Stimulated activated naive B cell treated with anti-CD40 and anti-IgM and Interleukin-4, amounts not matched to agents 10 μg/mL and 1 μg/mL and 100 μg/mL, for 72 hours (primary cell): ENCODE measurements around the gene PTPRK.
A peak's percentile ranks its signal among the peaks of the same experiment; 100 is the strongest.

Experiments used
- ATAC-seq, 2 donors: fragments of 150-1000 bp; cut with Tn5 transposase; replicated peaks; 2 replicates each; pipeline ENCODE4 v1.10.0; 2021; ENCODE audit warnings: moderate library complexity in 1 of 2
- DNase-seq: peaks from one replicate; pipeline ENCODE4 v3.0.0; 2021
- H3K27ac Mint-ChIP-seq: one replicate; pipeline ENCODE4 v1.8.0; 2022; ENCODE audit warnings: mild to moderate bottlenecking, mixed read lengths
- H3K27me3 Mint-ChIP-seq, 2 donors: one replicate each; pipeline ENCODE4 v1.8.0; 2022; ENCODE audit warnings: mixed read lengths in 2 of 2
- H3K36me3 Mint-ChIP-seq, 2 donors: one replicate each; pipeline ENCODE4 v1.8.0; 2022; ENCODE audit warnings: mixed read lengths in 2 of 2, mild to moderate bottlenecking in 1 of 2
- H3K4me1 Mint-ChIP-seq, 2 donors: one replicate each; pipeline ENCODE4 v1.8.0; 2022; ENCODE audit warnings: mixed read lengths in 2 of 2, mild to moderate bottlenecking in 1 of 2
- H3K4me3 Mint-ChIP-seq, 2 donors: one replicate each; pipeline ENCODE4 v1.8.0; 2022; ENCODE audit warnings: mild to moderate bottlenecking in 2 of 2, mixed read lengths in 2 of 2, moderate library complexity in 1 of 2
- H3K9me3 Mint-ChIP-seq, 2 donors: one replicate each; pipeline ENCODE4 v1.8.0; 2022; ENCODE audit warnings: mixed read lengths in 2 of 2, mild to moderate bottlenecking in 1 of 2

Gene PTPRK

GRCh38 chr6:128357392-128358130 lies 162.8 kb downstream of the PTPRK start:
- Mint-ChIP-seq H3K27ac (no peak overlapping the region), H3K27me3 (peaks cover 0 to 3% of the 10 kb centered on the region in 2 donors), H3K9me3 (no peaks in the 10 kb centered on the region), H3K36me3 (no peaks in the 10 kb centered on the region), H3K4me3 (no peak overlapping the region), H3K4me1 (no peaks in the 10 kb centered on the region)
- DNase-seq (no peak), ATAC-seq (no peak)

GRCh38 chr6:128352366-128352765 lies 168.0 kb downstream of the PTPRK start:
- peaks cover 0 to 4% of the 10 kb centered on the region in 2 donors for H3K27me3 Mint-ChIP-seq
- no peaks in the 10 kb centered on the region for H3K4me1 Mint-ChIP-seq
- DNase-seq, result no peak
- H3K27ac Mint-ChIP-seq, result no peak overlapping the region
- no peak for ATAC-seq
- H3K36me3 Mint-ChIP-seq, result no peaks in the 10 kb centered on the region
- no peak overlapping the region for H3K4me3 Mint-ChIP-seq
- H3K9me3 Mint-ChIP-seq, result no peaks in the 10 kb centered on the region

- ATAC-seq (no peak), DNase-seq (no peak)
- Mint-ChIP-seq H3K4me3 (no peak overlapping the region), H3K4me1 (no peaks in the 10 kb centered on the region), H3K27ac (no peak overlapping the region), H3K36me3 (no peaks in the 10 kb centered on the region), H3K9me3 (no peaks in the 10 kb centered on the region), H3K27me3 (peaks cover 0 to 4% of the 10 kb centered on the region in 2 donors)
Observed at GRCh38 chr6:128351255-128351514, 169.2 kb downstream of the PTPRK start.

DNA sequence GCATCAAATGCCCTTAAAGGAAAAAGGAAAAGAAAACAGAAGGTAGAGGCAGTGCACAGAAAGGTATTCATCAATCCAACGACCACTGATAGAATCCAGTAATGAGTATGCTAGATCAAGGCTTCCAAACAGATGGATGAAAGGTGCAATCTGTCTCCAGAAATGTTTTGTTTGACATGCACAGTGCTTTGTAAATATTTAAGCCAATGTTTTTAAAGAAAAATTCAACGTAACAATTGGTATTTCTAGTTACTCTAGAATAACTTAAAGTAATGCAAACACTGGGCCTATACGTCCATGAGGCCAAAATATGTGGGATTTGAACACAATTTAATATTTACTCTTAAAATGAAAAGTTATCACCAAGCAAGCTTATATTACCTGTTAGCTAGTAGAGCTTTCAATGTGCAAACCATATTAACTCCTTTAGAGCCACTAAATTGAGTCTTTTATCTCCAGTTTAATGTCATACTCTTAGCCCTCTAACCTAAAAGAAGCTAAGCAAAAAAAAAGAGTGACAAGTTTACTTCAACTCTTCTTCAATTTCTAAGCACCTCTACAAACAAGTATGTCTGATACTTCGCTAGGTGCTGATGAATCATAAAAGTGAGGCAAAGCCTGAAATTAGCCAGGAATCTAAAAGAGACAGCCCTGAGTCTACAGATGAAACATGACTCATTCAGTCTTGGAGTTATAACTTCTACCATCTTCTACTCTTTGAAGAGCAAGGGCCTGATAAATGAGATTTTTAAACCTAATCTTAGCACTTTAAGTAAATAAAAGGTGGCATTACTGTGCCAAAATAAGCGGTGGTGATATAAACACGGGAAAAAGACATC lies 169.8 kb downstream of the PTPRK start:
- Mint-ChIP-seq H3K36me3 (no peaks in the 10 kb centered on the region), H3K4me3 (no peak overlapping the region), H3K27ac (no peak overlapping the region), H3K4me1 (no peaks in the 10 kb centered on the region), H3K9me3 (no peaks in the 10 kb centered on the region), H3K27me3 (peaks cover 0 to 4% of the 10 kb centered on the region in 2 donors)
- no peak for DNase-seq
- ATAC-seq, result no peak

DNA sequence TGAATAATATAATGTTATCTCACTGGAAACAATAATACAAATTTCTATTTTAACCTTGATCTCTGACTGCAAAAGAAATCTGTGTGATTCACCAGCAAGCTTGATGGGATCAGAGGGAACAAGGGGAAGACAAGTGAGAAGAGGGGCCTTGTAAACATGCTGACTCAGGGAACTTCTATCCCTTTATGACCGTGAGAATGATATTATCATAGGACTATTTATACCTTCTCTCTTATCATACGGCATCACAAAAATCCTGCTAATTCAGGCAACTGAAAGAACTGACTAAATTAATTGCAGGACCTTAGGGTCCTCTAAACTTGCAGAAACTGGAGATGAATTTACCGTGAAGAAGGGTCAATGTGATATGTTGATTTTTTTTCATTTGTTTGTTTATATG lies 173.3 kb downstream of the PTPRK start:
- no peaks in the 10 kb centered on the region for H3K36me3 Mint-ChIP-seq
- H3K4me3 Mint-ChIP-seq, result no peak overlapping the region
- H3K27me3 Mint-ChIP-seq, result peaks cover 10% of the 10 kb centered on the region in 2 donors
- no peaks in the 10 kb centered on the region for H3K9me3 Mint-ChIP-seq
- H3K27ac Mint-ChIP-seq, result no peak overlapping the region
- ATAC-seq, result no peak
- no peak for DNase-seq
- no peaks in the 10 kb centered on the region for H3K4me1 Mint-ChIP-seq

DNA sequence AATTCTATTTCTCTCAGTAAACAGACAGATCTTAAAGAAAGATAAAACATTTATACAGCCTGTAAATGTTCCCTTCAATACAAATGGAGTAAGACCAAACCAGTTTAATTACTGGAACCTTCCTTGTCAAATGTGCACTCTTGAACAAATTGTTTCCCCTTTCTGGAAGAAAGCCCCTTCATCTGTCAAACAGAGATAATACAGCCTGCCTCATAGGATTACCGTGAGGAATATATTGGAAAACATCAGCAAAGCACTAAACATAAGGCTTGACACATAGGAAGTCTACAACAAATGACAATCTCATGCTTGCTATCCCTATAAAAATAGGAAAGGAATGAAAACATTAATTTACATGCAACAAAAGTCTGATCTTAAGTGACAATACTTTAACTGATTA lies 173.8 kb downstream of the PTPRK start:
- Mint-ChIP-seq H3K27ac (no peak overlapping the region), H3K27me3 (peaks cover 10% of the 10 kb centered on the region in 2 donors), H3K4me1 (no peaks in the 10 kb centered on the region), H3K9me3 (no peaks in the 10 kb centered on the region), H3K4me3 (no peak overlapping the region), H3K36me3 (no peaks in the 10 kb centered on the region)
- DNase-seq (no peak), ATAC-seq (no peak)

DNA sequence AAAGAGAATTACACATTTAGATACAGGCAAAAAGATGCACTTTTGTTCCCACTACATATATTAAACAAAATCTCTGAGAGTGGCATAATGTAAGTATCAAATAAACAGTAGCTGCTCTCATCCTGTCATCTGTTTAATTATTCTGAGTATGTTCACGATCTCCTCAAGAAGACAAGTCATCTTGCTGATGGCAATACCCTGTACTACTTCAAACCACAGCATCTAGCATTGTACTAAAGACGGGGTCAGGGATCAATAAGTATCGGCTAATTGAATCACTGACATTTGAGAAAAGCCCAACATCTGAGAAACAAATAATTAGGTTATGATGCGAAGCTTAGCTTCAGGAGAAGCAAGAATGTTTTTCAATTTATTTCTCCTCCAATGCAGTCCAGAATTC lies 175.1 kb downstream of the PTPRK start:
- Mint-ChIP-seq H3K4me1 (no peaks in the 10 kb centered on the region), H3K27ac (no peak overlapping the region), H3K4me3 (no peak overlapping the region), H3K36me3 (no peaks in the 10 kb centered on the region), H3K27me3 (peaks cover 10% of the 10 kb centered on the region in 2 donors), H3K9me3 (no peaks in the 10 kb centered on the region)
- no peak for ATAC-seq
- no peak for DNase-seq

DNA sequence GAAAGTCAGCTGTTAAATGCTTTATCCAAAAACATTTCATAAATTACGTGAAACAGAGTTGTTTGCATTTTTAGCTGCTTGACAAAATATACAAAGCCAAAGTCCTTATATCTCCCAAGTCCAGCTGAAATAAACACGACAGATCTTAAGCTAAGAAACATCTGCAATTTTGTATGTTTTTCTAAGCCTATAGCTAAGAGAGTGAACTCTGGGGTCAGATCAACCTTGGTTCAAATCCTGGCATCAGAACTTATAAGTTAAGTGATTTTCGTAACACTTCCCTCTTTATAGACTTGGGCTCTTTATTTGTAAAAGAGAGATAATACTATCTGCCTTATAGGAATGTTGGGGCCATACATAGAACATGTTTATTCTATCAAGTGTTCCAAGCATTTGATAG lies 176.7 kb downstream of the PTPRK start:
- H3K4me3 Mint-ChIP-seq, result no peak overlapping the region
- no peaks in the 10 kb centered on the region for H3K36me3 Mint-ChIP-seq
- ATAC-seq (no peak), DNase-seq (no peak)
- no peak overlapping the region for H3K27ac Mint-ChIP-seq
- H3K27me3 Mint-ChIP-seq, result peaks cover 7 to 10% of the 10 kb centered on the region in 2 donors
- no peaks in the 10 kb centered on the region for H3K4me1 Mint-ChIP-seq
- no peaks in the 10 kb centered on the region for H3K9me3 Mint-ChIP-seq

- Mint-ChIP-seq H3K36me3 (no peaks in the 10 kb centered on the region), H3K27me3 (peaks cover 7 to 10% of the 10 kb centered on the region in 2 donors), H3K4me3 (no peak overlapping the region), H3K9me3 (no peaks in the 10 kb centered on the region), H3K27ac (no peak overlapping the region), H3K4me1 (no peaks in the 10 kb centered on the region)
- DNase-seq (no peak), ATAC-seq (no peak)
Observed at GRCh38 chr6:128339635-128340450, 180.6 kb downstream of the PTPRK start.

DNA sequence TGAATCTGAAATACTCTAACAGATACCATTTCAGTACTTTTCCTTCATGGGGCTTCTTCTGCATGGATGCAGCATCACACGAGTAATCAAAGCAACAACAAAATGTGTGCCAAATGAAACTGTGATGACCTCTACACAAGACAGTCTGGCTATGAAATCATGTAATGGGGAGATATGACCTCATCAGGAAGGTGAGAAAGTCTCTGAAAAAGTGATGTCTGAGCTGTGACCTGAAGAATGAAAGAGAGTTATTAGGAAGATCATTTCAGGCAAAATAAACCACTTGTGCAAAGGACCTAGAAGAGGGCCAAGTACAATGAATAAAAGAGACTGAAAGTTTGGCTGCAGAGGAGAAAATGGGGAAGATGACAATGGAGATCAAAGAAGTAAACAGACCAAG lies 182.8 kb downstream of the PTPRK start:
- ATAC-seq (no peak), DNase-seq (no peak)
- H3K27me3 Mint-ChIP-seq, result no peaks in the 10 kb centered on the region
- no peak overlapping the region for H3K27ac Mint-ChIP-seq
- H3K9me3 Mint-ChIP-seq, result no peaks in the 10 kb centered on the region
- H3K4me1 Mint-ChIP-seq, result no peaks in the 10 kb centered on the region
- H3K4me3 Mint-ChIP-seq, result no peak overlapping the region
- H3K36me3 Mint-ChIP-seq, result no peaks in the 10 kb centered on the region

DNA sequence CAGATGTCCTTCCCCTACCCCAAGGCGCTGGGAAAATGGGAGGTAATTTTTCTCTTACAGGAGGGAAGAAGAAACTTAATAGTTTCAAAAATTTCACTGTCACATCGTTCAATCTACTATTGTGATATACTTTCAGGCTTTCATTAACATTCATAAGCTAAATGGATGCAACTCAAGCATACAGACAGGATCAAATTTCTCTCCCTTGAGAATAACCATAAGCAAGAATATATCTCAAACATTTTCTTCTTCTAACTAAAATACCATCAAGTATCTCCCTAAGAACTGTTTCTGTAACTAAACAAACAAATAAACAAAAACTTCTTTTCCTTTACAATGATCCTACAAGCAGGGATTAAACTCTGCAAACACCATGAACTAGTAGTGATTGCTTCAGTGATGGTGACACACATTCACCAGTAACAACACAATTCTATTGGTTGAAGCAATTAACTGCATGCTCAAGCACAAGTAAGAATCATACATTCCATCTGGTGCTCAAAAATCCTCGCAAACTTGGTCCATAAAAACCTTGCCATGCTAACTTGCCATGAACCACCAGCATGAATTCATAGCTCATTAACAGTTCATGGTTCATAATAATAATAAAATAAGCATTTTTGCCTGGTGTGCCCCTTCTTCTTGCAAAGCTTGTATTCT lies 183.8 kb downstream of the PTPRK start:
- Mint-ChIP-seq H3K4me3 (no peak overlapping the region), H3K4me1 (no peaks in the 10 kb centered on the region), H3K27ac (no peak overlapping the region), H3K36me3 (no peaks in the 10 kb centered on the region), H3K27me3 (no peaks in the 10 kb centered on the region), H3K9me3 (no peaks in the 10 kb centered on the region)
- ATAC-seq (no peak), DNase-seq (no peak)

DNA sequence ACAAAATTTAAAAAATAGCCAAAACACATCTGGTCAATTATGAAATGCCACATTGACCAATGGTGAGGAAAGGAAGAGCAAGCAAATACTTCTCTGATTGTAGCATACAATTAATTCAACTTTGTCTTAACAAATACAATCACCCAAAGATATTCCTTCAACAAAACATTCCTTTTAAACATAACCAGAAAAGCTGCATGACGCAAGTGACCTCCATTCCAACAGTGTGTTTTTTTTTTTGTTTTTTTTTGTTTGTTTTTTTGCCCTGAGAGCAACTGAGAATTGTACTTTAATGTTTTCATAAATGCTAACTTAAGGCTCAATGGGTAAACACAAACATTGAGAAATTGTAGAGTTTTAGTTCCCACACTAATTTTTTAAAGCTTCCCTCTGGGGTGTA lies 184.4 kb downstream of the PTPRK start:
- no peak for DNase-seq
- ATAC-seq, result no peak
- no peaks in the 10 kb centered on the region for H3K27me3 Mint-ChIP-seq

GRCh38 chr6:128333581-128334223 lies 186.7 kb downstream of the PTPRK start:
- no peak for ATAC-seq
- Mint-ChIP-seq H3K4me3 (no peak overlapping the region), H3K27ac (no peak overlapping the region), H3K4me1 (no peaks in the 10 kb centered on the region), H3K27me3 (no peaks in the 10 kb centered on the region), H3K36me3 (no peaks in the 10 kb centered on the region), H3K9me3 (no peaks in the 10 kb centered on the region)
- no peak for DNase-seq

More for the DNA sequence above, 184.4 kb downstream of the PTPRK start:
- Mint-ChIP-seq H3K4me3 (no peak overlapping the region), H3K4me1 (no peaks in the 10 kb centered on the region), H3K27ac (no peak overlapping the region), H3K36me3 (no peaks in the 10 kb centered on the region), H3K9me3 (no peaks in the 10 kb centered on the region)

DNA sequence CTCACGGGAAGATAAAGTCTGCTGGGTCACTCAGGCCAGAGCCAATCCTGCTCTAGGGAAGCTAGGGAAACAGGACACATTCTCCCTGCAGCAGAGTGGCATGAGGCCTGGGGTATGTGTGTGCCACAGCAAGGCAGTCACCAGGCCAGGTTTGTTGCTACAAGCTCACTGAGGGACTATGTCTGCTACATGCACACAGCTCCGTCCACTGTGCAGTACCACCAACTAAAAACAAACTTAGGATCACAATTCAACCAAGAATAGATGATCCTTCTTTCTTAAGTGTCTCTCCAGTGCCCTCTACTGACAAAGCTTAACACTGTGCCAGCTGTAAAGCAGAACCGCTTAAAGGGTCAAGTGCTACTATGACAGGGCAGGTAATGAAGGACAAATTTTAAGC lies 192.5 kb downstream of the PTPRK start:
- Mint-ChIP-seq H3K4me3 (no peak overlapping the region), H3K27ac (no peak overlapping the region), H3K36me3 (no peaks in the 10 kb centered on the region), H3K9me3 (peaks cover 0 to 2% of the 10 kb centered on the region in 2 donors), H3K4me1 (no peaks in the 10 kb centered on the region), H3K27me3 (no peaks in the 10 kb centered on the region)
- ATAC-seq, result peak; percentile 83 to 92
- DNase-seq, result peak; percentile 3
